22Rv1 (cell line): Measurements from ENCODE around the gene RHOXF2B.

ENCODE experiments used
- ZFX ChIP-seq: fragments of 450-650 bp; IDR thresholded peaks from 2 replicates; pipeline ENCODE4 v1.6.1; 2017; ENCODE audit warnings: antibody characterized with exemption, borderline replicate concordance
- TF ChIP-seq, protein P1 (sequence below): fragments of 450-650 bp; IDR thresholded peaks from 2 replicates; pipeline ENCODE4 v1.5.1; 2017; ENCODE audit warnings: mild to moderate bottlenecking

DNA sequence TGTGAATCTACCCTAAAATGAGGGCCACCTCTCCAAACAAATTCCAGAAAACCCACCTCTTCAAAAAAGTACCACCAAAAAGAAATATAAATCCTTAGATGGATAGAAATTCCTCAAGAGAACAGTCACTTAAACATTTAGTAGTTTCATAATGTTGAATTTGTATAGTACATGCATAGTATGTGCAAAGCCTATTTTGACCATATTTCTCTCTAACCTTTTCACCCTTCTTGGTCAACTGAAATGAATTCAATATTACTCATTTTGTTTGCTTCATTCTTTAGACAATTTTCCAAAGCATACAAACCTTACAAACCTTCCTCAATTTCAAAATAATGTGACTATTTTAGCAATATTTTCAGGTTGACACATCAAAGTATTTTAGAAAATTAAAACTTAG lies 34.1 kb upstream of the RHOXF2B start:
- TF ChIP-seq, protein P1, sequence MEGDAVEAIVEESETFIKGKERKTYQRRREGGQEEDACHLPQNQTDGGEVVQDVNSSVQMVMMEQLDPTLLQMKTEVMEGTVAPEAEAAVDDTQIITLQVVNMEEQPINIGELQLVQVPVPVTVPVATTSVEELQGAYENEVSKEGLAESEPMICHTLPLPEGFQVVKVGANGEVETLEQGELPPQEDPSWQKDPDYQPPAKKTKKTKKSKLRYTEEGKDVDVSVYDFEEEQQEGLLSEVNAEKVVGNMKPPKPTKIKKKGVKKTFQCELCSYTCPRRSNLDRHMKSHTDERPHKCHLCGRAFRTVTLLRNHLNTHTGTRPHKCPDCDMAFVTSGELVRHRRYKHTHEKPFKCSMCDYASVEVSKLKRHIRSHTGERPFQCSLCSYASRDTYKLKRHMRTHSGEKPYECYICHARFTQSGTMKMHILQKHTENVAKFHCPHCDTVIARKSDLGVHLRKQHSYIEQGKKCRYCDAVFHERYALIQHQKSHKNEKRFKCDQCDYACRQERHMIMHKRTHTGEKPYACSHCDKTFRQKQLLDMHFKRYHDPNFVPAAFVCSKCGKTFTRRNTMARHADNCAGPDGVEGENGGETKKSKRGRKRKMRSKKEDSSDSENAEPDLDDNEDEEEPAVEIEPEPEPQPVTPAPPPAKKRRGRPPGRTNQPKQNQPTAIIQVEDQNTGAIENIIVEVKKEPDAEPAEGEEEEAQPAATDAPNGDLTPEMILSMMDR, result no peak
- TF ChIP-seq ZFX, result no peak
